CD4-positive, alpha-beta T cell treated with Interferon gamma for 1 hour (primary cell): Measurements from ENCODE around the gene WASF2.
"Not testable (repeated sequence)": the region's sequence is repeated elsewhere in the genome, so short reads cannot be mapped to it uniquely, and the experiment has no call there.

Experiments
- DNase-seq: peaks from one replicate; pipeline ENCODE4 v3.0.0-alpha.2; 2020

Gene WASF2

GRCh38 chr1:27394282-27394658 is 95.7 kb downstream of the WASF2 start:
- DNase-seq: no peak

GRCh38 chr1:27393641-27394281 is 96.2 kb downstream of the WASF2 start:
- no peak for DNase-seq

- no peak for DNase-seq
Observed at GRCh38 chr1:27392778-27393635, 97.0 kb downstream of the WASF2 start.

- DNase-seq: peak; percentile 93
Observed at GRCh38 chr1:27392096-27392777, 97.7 kb downstream of the WASF2 start, which contains the start of gene GPR3. TSS of gene GPR3 (plus strand) at chr1:27392622. CDS start at chr1:27393799, 1,177 bp downstream.

GRCh38 chr1:27391511-27392095 is 98.4 kb downstream of the WASF2 start:
- DNase-seq: peak; percentile 43

- peak; percentile 66 for DNase-seq
Observed at GRCh38 chr1:27388337-27389005, 101.5 kb downstream of the WASF2 start.

GRCh38 chr1:27384797-27385196 is 105.2 kb downstream of the WASF2 start:
- not testable (repeated sequence) for DNase-seq

GRCh38 chr1:27383661-27384060 is 106.3 kb downstream of the WASF2 start:
- no peak for DNase-seq

- DNase-seq: no peak
Observed at GRCh38 chr1:27383039-27383605, 106.8 kb downstream of the WASF2 start, which contains the start of gene CD164L2. TSS of gene CD164L2 (minus strand) at chr1:27383333. CDS start at chr1:27383239, 94 bp downstream.

- no peak for DNase-seq
Observed at GRCh38 chr1:27381969-27382762, 107.8 kb downstream of the WASF2 start.

GRCh38 chr1:27380766-27381733 is 108.9 kb downstream of the WASF2 start:
- DNase-seq: no peak

GRCh38 chr1:27380224-27380623 is 109.7 kb downstream of the WASF2 start:
- DNase-seq: no peak

GRCh38 chr1:27379564-27380122 is 110.3 kb downstream of the WASF2 start:
- DNase-seq: no peak

GRCh38 chr1:27377760-27378495 is 112.0 kb downstream of the WASF2 start:
- no peak for DNase-seq

GRCh38 chr1:27374362-27375086 is 115.4 kb downstream of the WASF2 start, which contains the start of gene FCN3:
TSS of gene FCN3 (minus strand) at chr1:27374824. CDS start at chr1:27374818, 6 bp downstream.
- no peak for DNase-seq

- DNase-seq: no peak
Observed at GRCh38 chr1:27372808-27373690, 116.9 kb downstream of the WASF2 start.
